NCI-H345 treated with DMSO at 0.1 percent for 48 hours (cell line): Measurements from ENCODE around the gene TULP4.
"Not testable (repeated sequence)": the region's sequence is repeated elsewhere in the genome, so short reads cannot be mapped to it uniquely, and the experiment has no call there.

Source experiments
- DNase-seq: peaks from one replicate; lab custom pipeline; 2025; ENCODE audit not compliant: unreplicated experiment; lab: John Stamatoyannopoulos, UW

The TULP4 gene

DNA sequence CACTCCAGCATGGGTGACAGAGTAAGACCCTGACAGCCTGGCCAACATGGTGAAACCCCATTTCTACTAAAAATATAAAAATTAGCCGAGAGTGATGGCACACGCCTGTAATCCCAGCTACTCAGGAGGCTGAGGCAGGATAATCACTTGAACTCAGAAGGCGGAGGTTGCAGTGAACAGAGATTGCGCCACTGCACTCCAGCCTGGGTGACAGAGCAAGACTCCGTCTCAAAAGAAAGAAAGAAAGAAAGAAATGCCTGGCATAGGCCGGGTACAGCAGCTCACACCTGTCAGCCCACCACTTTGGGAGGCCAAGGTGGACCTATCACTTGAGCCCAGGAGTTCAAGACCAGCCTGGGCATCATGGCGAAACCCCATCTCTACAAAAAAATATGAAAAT lies 208.7 kb downstream of the TULP4 start:
- not testable (repeated sequence) for DNase-seq

DNA sequence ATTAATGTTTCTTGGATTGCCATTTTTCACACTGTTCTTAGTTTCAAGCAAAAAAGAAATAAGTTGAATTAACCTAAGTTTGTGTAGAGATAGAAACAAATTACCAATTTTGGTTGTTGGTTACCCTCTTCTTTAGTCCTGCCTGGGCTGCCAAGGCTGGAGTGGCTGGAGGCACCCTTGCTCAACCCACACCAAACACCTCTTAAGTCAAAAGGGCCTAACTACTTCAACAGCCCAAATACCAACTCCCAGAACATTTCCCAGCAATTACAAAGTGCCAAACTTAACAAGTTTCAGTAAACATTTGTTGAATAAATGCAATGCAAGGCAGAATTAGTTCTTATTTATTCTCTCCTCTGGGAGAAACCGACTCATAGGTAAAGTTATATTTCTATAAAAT lies 209.5 kb downstream of the TULP4 start:
- no peak for DNase-seq

DNA sequence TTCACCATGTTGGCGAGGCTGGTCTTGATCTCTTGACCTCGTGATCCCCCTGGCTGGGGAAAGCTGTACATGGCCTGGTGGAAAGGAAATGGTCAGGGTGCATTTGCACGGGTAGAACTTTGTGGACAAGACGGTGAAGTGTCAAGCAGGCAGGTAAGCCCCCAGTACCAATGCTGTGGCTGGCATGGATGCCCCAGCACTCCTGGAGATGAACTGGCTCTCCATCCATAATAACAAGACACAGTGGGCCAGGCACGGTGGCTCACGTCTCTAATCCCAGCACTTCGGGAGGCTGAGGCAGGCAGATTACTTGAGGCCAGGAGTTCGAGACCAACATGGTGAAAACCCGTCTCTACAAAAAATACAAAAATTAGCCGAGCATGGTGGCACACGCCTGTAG lies 210.4 kb downstream of the TULP4 start:
- DNase-seq: no peak

DNA sequence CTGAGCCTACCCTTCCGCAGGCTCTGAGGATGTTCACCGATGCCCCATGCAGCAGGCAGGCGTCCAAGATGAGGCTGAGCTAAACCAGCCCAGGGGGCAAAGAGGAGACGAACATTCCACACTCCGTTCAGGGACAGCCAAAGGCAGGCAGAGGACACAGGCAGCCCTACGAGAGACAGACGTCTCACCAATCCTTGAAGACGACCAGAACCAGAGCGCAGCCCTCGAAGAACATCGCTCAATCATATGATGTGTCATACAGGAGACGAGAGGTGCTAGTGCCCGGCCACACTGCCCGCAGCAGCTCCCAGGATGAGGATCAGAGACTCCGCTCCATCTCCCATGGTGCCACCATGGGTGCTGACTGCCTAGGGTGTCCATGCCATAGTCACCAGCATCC lies 212.0 kb downstream of the TULP4 start:
- DNase-seq: no peak

DNA sequence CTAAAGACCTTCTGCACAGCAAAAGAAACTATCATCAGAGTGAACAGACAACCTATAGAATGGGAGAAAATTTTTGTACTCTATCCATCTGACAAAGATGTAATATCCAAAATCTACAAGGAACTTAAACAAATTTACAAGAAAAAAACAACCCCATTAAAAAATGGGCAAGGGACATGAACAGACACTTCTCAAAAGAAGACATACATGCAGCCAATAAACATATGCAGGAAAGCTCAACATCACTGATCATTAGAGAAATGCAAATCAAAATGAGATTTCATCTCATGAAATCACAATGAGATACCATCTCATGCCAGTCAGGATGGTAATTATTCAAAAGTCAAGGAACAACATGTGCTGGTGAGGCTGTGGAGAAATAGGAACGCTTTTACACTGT lies 215.6 kb downstream of the TULP4 start:
- not testable (repeated sequence) for DNase-seq

DNA sequence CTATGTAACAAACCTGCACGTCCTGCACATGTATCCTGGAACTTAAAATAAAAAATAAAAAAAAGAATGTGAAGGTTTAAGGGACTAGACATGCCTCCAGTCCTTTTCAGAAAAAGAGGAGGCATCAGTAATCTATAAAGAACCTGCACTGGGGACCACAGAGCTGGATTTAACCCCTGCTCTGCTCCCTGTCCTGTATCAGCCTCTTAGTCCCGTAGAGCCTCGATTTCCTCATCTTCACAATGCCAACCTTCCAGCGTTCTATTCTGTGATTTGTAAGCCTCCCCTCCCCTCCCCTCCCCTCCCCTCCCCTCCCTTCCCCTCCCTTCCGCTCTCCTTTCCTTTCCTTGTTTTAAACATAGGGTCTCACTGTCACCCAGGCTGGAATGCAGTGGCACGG lies 216.6 kb downstream of the TULP4 start:
- DNase-seq: no peak

DNA sequence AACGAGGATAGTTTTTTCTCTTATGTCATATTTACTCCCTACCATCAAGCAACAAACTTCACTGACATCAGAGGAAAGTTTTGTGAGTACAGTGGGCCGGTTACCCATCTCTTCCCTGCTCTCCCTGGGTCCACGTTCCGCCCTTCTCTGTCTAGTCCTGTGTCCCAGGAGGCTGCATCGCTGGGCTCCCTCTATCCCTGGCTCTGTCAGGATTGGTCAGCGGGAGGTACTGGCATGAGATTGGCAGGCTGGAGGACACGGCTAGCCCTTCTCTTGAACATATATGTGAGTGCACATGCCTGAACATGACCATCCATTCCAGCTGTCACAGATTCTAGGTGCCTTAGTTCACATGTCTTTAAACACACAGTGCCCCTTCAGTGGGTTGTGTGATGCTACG lies 217.4 kb downstream of the TULP4 start:
- no peak for DNase-seq

DNA sequence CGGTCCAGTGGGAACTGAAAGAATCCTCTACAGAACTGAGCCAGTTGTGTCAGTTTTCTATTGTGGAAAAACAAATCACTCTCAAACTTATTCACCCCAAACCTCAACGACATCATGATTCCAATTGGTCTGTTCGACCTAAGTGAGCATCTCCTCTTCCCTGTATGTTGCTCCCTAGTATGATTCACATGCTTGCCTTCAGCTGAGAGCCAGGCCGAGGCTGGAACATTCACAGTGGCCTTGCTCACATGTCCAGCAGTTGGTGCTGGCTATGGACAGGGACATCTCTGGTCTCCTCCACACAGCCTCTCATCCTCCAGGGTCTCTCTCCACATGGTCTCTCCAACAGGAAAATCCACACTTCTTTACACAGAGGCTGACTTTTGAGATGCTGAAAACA lies 219.3 kb downstream of the TULP4 start:
- no peak for DNase-seq

DNA sequence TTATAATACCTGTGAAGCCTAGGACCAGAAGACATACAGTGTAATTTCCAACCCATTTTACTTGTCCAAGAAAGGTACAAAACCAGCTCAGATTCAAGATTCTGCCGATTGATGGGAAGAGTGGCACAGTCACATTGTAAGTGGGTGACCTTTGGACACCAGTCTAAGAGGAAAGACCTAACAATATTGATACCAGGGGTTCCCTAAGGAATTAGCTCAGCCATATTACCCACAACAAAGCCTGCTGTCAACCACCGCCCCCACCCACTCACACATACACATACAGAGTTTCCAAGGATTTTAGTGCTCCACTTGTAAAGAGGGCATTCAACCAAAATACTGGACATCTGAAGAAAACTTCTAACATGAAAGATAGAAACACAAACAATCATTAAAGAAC lies 219.7 kb downstream of the TULP4 start:
- no peak for DNase-seq

DNA sequence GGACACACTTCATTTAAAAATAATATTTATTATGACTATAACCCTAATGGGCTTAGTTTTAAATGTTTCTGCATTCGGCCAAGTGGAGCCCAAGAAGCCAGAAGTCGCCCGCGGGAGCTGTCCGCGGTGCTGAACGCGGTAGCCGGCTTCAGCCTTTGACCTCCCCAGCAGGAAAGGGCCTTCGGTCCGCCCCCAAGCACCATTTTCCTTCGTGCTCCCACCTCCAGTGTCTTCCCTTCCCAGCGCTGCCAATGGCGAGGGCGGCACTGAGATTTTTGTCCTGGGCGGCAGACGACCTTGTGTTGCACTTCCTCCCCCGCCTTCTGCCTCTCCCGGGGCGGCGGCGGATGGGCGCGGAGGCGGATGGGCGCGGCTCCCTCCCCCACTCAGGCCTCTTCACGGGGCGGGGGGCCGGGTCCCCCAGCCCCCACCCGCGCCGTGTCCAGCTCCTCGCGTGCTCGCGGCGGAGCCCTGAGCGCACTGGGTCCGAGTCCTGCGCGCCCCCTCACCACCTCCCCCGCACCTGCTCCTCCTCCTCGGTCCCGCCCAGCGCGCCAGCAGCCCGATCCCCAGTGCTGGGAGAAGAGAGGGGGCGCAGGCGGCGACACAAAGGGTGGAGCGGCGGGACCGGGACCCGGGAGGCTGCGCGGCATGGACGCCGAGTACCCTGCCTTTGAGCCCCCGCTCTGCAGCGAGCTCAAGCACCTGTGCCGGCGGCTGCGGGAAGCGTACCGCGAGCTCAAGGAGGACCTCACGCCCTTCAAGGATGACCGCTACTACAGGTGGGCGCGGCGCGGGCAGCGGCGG lies 224.0 kb downstream of the TULP4 start:
- peak; percentile 47 for DNase-seq

DNA sequence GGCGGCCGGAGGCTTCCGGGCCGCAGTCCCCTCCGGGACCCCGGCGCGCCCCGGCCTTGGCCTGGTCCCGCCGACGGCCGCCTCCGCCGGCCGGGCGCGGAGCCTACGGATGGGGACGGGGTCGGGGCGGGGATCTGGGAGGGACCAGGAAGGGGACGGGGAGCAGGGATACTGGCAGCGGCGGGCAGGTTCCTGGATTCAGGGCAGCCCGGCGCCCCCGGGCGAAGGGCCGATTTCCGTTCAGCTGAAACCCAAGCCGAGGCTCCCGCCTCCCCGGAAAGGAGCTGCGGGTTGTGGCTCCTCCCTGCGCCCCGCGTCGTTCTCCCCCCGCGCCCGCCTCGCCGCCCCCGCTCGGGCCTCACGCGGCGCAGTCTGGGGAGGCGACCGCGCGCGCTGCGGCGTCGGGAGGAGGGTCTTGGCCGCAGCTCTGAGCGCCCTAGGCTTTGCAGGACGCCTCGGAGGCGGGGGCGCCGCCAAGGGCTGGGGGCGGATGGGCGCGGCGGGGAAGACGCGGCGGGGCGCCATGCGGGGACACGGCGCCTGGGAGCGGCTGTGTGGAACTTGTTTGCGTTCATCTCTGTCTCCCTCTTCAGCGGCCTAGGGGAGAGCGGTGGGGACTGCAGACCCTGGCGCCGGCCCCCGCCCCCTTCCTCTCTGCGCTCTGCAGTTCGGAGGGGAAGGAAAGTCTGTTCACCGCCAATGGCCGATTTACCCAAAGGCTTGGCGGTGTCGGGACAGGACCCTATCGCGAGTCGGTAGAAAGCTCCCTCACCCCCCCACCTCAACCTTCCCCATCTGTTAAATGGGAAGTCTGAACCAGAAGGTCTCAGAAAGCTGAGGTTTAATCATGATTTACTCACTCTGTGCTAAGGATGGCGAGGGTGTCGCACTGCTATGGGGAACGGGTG lies 224.9 kb downstream of the TULP4 start:
- peak; percentile 65 for DNase-seq

DNA sequence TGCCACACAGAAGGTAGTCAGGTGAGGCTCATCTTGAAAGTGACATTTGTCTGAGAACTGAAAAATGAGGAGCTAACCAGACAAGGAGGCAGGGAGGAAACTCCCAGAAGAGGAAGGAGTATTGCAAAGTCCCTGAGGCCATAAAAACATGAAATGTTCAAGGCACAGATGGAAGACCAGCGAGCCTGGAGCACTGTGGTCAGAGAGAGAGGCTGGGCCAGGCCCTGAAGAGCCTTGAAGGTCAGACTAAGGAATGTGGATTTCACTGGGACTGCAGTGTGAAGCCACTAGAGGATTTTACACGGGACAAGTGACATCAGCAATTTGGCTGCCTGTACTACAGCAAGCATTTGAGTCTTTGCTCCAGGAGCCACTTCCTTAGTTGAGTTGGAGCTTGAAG lies 226.5 kb downstream of the TULP4 start:
- no peak for DNase-seq

DNA sequence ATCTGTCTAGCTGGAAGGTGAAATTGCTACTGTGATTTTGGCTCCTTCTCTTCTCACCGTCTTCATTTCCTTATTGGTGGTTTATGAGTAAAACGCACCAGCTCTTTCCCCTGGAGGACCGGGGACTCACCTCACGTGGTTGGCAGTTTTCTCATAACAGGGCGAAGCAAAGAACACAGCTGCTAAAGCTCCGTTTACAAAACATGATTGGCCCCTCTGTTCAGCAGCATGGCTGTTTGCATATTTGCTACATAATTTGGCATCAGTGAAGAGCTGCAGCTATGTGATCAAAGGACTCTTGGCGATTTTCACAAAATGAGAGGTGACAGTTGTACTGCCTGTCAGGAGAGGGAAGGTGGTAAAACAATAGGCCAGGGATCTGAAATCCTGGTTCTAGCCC lies 227.1 kb downstream of the TULP4 start:
- no peak for DNase-seq

DNA sequence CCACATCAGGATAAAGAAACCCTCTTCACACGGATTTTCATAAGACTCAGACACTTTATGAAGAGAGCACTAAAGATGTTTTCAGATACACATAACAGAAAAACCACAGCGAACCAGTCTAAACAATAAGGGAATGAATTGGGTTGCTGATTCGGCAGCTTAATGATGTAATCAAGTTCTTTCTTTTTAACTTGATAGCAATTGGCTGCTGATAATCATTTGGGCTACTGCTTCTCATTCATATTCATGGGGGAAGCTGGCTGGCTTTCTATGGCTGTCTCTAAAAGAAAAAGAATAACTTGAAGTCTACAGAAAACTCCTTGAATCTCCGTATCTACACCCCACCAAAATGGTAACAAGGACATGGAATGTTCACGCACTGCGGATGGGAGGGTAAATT lies 227.6 kb downstream of the TULP4 start:
- no peak for DNase-seq

DNA sequence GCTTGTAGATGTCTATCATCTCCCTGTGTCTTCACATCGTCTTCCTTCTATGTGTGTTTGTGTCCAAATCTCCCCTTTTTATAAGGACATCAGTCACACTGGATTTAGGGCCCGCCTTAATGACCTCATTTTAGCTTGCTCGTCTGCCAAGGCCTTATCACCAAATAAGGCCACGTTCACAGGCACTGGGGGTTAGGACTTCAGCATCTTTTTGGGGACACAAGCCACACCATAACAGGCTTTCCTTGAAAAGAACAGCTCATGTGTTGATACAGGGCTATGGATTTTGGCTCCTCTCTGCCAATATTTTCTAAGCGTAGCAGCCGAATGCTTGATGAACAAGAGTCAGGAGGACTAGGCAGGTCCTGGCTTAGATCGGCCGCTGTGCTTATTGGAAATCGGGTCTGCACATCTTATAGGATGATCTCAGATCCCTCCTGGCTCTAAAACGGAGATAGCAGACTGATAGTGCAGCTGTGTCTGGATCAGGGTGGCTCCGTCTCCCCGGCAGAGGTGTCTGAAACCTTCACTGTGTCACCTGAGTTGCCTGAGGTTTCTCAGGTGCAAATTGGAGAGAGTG lies 231.4 kb downstream of the TULP4 start:
- DNase-seq: no peak

DNA sequence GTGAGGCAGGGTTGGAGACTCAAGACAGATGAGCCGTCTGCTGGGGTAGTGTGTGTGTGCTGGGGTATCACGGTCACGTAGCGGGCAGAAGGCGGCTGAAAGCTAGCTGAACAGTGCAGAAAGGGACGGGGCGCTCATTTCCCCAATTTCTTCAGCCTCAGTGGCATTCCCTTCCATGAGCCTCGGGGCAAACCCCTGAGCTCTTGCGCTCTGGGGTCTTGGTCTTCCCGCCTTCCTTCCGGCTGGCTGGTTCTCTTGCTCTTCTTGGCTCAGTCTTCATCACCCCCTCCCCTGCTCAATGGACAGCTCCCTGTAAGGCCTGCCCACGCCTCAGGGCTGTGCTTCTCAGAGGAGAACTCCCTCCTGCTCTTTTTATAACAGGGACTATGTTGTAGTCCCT lies 232.2 kb downstream of the TULP4 start:
- DNase-seq: no peak

DNA sequence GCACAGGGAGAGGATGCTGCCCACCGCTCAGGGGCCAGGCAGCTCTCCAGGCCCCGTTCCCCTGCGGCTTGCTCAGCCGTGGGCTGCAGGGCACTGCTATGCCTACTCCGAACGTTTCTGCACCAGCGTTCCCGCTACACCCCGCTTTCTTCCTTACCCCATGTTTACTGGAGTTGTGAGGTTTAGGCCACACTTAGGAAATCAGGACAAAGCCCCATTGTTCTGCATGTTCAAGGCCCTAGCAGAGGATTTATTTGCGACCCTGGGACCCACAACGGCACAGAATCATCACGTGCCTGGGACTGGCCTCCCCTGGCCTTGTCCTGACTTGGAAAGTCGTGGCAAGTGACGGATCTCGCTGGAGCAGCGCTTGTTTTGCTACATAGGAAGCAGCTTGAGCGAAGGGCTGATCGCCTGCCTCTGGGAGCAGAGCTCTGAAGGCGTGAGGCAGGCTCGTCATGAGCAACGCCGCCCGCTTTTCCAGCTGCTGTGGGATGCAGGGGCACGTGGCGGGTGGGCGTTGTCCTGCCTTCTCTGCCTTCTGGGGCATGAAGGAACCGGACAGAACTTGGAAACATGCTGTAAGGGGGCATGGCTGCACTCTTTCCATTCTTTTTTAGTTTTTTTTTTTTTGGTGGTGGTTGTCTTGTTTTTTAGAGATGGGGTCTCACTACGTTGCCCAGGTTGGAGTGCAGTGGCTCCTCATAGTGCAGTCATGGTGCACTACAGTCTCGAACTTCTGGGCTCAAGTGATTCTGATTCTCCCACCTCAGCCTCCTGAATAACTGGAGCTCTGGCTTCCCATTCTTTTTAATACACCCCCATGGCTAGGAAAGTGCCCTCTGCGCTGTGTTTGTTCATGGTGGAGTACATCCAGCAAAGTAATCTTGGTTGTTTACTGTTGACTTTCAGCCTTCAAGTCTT lies 233.0 kb downstream of the TULP4 start:
- no peak for DNase-seq

DNA sequence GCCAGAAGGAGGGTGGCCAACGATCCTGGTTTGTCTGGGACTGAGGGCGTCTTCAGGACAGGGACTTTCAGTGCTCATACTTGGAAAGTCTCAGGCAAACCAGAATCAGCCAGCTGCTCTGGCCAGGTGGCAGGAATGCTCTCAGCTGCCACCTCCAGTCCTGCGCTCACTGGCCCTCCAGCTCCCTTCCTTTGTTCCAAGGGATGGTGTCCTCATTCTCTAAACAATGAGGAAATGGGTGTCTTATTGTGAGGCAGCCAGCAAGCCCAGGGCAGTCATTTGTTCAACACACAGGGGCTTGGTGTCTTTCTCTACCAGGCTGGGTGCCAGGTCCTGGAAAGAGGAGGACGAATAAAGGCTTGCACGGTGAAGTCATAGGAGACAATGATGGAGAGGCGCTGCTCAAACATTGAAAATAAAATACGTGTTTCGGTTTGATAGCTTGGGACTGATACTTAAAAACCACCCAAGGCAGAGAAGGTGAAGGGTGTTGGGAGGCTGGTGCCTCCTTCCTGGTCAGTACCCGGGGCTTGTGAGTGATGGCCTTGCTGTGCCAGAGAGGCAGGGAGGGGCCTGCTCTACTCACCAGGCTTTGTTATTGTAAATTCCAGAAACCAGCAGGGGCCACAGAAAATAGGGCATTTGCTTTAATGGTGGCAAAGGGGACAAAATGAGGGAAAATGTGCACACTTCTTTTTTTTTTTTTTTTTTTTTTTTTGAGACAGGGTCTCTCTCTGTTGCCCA lies 236.3 kb downstream of the TULP4 start:
- DNase-seq: peak; percentile 92

DNA sequence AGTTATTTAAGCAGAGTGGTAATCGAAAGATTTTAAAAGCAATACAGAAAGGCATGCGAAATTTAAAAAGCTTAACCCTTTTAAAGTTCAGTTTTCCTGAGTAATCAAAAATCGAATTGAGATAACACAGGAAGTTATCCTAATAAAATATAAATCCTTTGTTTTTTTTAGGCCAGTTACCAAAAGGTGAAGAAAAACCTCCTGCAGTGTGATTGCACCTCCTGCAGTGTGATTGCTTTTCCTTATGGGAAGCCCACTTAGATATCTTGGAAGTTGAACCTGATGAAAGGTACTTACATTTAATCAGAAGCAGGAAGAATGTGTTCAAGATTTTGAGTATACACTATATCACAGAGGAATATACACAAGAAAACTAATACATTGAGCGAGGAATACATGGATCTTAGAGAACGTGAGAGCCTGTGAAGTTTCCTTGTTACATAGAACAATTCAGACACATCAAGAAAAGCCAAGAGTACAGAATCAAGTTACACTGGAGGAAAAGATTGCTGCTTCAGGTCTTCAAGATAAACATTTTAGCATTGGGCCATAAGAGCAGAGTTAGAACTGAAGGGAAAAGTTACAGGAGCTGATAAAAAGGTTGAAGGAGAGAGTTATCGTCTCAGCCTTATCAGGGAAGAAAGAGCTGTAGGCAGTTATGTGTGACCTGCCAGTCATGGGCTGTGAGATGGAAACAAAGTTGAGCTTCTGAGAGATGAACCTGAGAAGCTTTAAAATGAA lies 240.0 kb downstream of the TULP4 start:
- no peak for DNase-seq

DNA sequence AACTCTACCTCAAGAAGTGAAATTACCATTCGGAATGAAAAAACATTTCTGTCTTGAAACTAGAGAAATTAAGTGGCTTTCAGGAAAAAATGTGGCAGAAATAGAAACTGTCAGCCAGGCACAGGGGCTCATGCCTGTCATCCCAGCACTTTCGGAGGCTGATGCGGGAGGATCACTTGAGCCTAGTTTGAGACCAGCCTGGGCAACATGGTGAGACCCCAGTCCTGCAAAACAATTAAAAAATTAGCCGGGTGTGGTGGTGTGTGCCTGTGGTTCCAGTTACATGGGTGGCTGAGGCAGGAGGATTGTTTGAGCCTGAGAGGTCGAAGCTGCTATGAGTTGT lies 240.5 kb downstream of the TULP4 start:
- DNase-seq: no peak
